ENCODE data around the gene SEC14L2. TPM values are rescaled to one million over a fixed set of nuclear protein-coding genes. Genes with fewer than 3 reads are reported as not detected.

The SEC14L2 gene
- total RNA-seq, 1 experiment from 2014 or later: 3.9 TPM

DNA sequence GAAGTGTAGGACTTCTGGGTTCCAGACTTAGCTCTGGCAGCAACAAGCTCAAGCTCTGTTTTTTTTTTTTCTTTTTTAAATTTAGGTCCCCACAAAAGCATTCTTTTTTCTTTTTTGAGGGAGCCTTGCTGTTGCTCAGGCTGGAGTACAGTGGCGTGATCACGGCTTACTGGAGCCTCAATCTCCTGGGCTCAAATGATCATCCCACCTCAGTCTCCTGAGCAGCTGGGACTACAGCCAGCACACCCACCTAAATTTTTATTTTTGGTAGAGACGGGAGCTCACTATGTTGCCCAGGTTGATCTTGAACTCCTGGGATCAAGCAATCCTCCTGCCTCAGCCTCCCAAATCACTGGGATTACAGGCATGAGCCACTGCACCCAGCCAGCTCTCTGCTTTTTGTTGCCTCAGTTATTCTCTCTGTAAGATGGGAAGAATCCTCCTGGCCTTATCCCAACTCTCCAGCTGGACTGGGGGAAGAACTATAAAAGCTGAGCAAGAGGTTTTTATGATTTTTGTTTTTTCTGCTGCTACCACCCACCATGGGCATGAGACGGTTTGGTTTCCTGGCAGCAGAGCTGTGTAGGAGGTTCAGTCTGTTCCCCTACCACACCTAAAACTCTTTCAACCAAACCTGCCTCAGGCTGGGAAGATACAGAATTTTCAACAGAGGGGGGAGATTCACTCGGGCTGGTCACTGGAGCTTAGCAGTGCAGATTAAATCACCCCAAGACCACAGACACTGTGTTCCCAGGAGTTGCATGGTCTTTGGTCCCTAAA, 17.1 kb downstream of the SEC14L2 start:
- Mint-ChIP-seq H3K4me1 (no peaks in the 10 kb centered on the region), H3K4me3 (no peak overlapping the region), H3K36me3 (peaks cover 34% of the 10 kb centered on the region), H3K27ac (no peak overlapping the region), H3K27me3 (ENCODE audit: low read depth) (no peaks in the 10 kb centered on the region), H3K9me3 (no peaks in the 10 kb centered on the region)
- ChIA-PET CTCF (interaction anchor here (1.1 to 4.5 kb wide), 4 partner anchors 12 to 27 kb away, joined by 3 to 21 read pairs (median 4); partner anchors contain the start of genes MTFP1 and RNF215), POLR2A (interaction anchor here (0.9 to 1.1 kb wide), 3 partner anchors 8 to 16 kb away, joined by 3 to 4 read pairs (median 4); no protein-coding TSS in a partner anchor)
- TF ChIP-seq NR2C2 (CRISPR knock-in tag; IDR thresholded peaks at IDR 0.05) (no peak), SMAD3 (CRISPR knock-in tag; IDR thresholded peaks at IDR 0.05; ENCODE audit: borderline replicate concordance) (no peak), ZNF396 (CRISPR knock-in tag; IDR thresholded peaks at IDR 0.05; ENCODE audit: borderline replicate concordance) (no peak), SOX15 (CRISPR knock-in tag; IDR thresholded peaks at IDR 0.05) (no peak)
- TF ChIP-seq, protein P1, sequence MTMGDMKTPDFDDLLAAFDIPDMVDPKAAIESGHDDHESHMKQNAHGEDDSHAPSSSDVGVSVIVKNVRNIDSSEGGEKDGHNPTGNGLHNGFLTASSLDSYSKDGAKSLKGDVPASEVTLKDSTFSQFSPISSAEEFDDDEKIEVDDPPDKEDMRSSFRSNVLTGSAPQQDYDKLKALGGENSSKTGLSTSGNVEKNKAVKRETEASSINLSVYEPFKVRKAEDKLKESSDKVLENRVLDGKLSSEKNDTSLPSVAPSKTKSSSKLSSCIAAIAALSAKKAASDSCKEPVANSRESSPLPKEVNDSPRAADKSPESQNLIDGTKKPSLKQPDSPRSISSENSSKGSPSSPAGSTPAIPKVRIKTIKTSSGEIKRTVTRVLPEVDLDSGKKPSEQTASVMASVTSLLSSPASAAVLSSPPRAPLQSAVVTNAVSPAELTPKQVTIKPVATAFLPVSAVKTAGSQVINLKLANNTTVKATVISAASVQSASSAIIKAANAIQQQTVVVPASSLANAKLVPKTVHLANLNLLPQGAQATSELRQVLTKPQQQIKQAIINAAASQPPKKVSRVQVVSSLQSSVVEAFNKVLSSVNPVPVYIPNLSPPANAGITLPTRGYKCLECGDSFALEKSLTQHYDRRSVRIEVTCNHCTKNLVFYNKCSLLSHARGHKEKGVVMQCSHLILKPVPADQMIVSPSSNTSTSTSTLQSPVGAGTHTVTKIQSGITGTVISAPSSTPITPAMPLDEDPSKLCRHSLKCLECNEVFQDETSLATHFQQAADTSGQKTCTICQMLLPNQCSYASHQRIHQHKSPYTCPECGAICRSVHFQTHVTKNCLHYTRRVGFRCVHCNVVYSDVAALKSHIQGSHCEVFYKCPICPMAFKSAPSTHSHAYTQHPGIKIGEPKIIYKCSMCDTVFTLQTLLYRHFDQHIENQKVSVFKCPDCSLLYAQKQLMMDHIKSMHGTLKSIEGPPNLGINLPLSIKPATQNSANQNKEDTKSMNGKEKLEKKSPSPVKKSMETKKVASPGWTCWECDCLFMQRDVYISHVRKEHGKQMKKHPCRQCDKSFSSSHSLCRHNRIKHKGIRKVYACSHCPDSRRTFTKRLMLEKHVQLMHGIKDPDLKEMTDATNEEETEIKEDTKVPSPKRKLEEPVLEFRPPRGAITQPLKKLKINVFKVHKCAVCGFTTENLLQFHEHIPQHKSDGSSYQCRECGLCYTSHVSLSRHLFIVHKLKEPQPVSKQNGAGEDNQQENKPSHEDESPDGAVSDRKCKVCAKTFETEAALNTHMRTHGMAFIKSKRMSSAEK (CRISPR knock-in tag; IDR thresholded peaks at IDR 0.05; ENCODE audit: borderline replicate concordance): no peak
- ATAC-seq (no peak), DNase-seq (ENCODE audit: low spot score) (no peak)

GRCh38 chr22:30414525-30415047, 17.8 kb downstream of the SEC14L2 start:
- no peak for ATAC-seq
- Mint-ChIP-seq H3K4me1 (no peaks in the 10 kb centered on the region), H3K36me3 (peaks cover 40% of the 10 kb centered on the region), H3K9me3 (no peaks in the 10 kb centered on the region), H3K27me3 (ENCODE audit: low read depth) (no peaks in the 10 kb centered on the region), H3K4me3 (no peak overlapping the region), H3K27ac (no peak overlapping the region)
- CTCF ChIA-PET: interaction anchor here (1.5 to 4.5 kb wide), 2 partner anchors 11 to 22 kb away, joined by 3 to 21 read pairs; partner anchors contain the start of gene MTFP1
- no peak for DNase-seq (ENCODE audit: low spot score)
- POLR2A ChIA-PET: interaction anchor here (0.6 to 0.9 kb wide), 3 partner anchors 11 to 429 kb away, joined by 3 to 4 read pairs (median 4); no protein-coding TSS in a partner anchor
- no peak for TF ChIP-seq NFATC4 (CRISPR knock-in tag; IDR thresholded peaks at IDR 0.05)
- no peak for TF ChIP-seq TEAD4 (CRISPR knock-in tag; IDR thresholded peaks at IDR 0.05)
- TF ChIP-seq FOXP1 (CRISPR knock-in tag; IDR thresholded peaks at IDR 0.05; ENCODE audit: borderline replicate concordance): no peak
- TF ChIP-seq, protein P2, sequence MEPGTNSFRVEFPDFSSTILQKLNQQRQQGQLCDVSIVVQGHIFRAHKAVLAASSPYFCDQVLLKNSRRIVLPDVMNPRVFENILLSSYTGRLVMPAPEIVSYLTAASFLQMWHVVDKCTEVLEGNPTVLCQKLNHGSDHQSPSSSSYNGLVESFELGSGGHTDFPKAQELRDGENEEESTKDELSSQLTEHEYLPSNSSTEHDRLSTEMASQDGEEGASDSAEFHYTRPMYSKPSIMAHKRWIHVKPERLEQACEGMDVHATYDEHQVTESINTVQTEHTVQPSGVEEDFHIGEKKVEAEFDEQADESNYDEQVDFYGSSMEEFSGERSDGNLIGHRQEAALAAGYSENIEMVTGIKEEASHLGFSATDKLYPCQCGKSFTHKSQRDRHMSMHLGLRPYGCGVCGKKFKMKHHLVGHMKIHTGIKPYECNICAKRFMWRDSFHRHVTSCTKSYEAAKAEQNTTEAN (CRISPR knock-in tag; IDR thresholded peaks at IDR 0.05): no peak
- no peak for TF ChIP-seq E2F4 (CRISPR knock-in tag; IDR thresholded peaks at IDR 0.05; ENCODE audit: borderline replicate concordance, low read depth)
- no peak for TF ChIP-seq MXD4 (CRISPR knock-in tag; IDR thresholded peaks at IDR 0.05; ENCODE audit: borderline replicate concordance)
- no peak for TF ChIP-seq KAT7 (CRISPR knock-in tag; IDR thresholded peaks at IDR 0.05; ENCODE audit: borderline replicate concordance)
- no peak for TF ChIP-seq FOXK1 (CRISPR knock-in tag; IDR thresholded peaks at IDR 0.05)
- TF ChIP-seq ZNF232 (CRISPR knock-in tag; IDR thresholded peaks at IDR 0.05): no peak
- TF ChIP-seq ZBTB21 (CRISPR knock-in tag; IDR thresholded peaks at IDR 0.05; ENCODE audit: borderline replicate concordance): no peak
- no peak for TF ChIP-seq SMAD3 (CRISPR knock-in tag; IDR thresholded peaks at IDR 0.05; ENCODE audit: borderline replicate concordance)
- no peak for TF ChIP-seq ZNF416 (CRISPR knock-in tag; IDR thresholded peaks at IDR 0.05)
- TF ChIP-seq, protein P3, sequence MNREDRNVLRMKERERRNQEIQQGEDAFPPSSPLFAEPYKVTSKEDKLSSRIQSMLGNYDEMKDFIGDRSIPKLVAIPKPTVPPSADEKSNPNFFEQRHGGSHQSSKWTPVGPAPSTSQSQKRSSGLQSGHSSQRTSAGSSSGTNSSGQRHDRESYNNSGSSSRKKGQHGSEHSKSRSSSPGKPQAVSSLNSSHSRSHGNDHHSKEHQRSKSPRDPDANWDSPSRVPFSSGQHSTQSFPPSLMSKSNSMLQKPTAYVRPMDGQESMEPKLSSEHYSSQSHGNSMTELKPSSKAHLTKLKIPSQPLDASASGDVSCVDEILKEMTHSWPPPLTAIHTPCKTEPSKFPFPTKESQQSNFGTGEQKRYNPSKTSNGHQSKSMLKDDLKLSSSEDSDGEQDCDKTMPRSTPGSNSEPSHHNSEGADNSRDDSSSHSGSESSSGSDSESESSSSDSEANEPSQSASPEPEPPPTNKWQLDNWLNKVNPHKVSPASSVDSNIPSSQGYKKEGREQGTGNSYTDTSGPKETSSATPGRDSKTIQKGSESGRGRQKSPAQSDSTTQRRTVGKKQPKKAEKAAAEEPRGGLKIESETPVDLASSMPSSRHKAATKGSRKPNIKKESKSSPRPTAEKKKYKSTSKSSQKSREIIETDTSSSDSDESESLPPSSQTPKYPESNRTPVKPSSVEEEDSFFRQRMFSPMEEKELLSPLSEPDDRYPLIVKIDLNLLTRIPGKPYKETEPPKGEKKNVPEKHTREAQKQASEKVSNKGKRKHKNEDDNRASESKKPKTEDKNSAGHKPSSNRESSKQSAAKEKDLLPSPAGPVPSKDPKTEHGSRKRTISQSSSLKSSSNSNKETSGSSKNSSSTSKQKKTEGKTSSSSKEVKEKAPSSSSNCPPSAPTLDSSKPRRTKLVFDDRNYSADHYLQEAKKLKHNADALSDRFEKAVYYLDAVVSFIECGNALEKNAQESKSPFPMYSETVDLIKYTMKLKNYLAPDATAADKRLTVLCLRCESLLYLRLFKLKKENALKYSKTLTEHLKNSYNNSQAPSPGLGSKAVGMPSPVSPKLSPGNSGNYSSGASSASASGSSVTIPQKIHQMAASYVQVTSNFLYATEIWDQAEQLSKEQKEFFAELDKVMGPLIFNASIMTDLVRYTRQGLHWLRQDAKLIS (CRISPR knock-in tag; IDR thresholded peaks at IDR 0.05; ENCODE audit: borderline replicate concordance): no peak
- TF ChIP-seq, protein P4, sequence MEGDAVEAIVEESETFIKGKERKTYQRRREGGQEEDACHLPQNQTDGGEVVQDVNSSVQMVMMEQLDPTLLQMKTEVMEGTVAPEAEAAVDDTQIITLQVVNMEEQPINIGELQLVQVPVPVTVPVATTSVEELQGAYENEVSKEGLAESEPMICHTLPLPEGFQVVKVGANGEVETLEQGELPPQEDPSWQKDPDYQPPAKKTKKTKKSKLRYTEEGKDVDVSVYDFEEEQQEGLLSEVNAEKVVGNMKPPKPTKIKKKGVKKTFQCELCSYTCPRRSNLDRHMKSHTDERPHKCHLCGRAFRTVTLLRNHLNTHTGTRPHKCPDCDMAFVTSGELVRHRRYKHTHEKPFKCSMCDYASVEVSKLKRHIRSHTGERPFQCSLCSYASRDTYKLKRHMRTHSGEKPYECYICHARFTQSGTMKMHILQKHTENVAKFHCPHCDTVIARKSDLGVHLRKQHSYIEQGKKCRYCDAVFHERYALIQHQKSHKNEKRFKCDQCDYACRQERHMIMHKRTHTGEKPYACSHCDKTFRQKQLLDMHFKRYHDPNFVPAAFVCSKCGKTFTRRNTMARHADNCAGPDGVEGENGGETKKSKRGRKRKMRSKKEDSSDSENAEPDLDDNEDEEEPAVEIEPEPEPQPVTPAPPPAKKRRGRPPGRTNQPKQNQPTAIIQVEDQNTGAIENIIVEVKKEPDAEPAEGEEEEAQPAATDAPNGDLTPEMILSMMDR (IDR thresholded peaks at IDR 0.05): no peak
